HepG2 (cell line): ENCODE data around the gene ZNF222. TPM values are rescaled to one million over a fixed set of nuclear protein-coding genes. Genes with fewer than 3 reads are reported as not detected.
A peak's percentile ranks its signal among the peaks of the same experiment; 100 is the strongest.

ENCODE experiments used
- BHLHE40 ChIP-seq: IDR thresholded peaks from 2 replicates; pipeline ENCODE4 v1.6.1; 2011; ENCODE audit warnings: low read length, improper control_type of control experiment
- GATA4 ChIP-seq: sonication (generic); IDR thresholded peaks from 2 replicates; pipeline ENCODE4 v1.6.1; 2016; ENCODE audit warnings: antibody characterized with exemption, low read depth, borderline replicate concordance
- GPN1 ChIP-seq: sonication (generic); formaldehyde crosslinking; IDR thresholded peaks from 2 replicates; pipeline ENCODE4 v1.5.1; 2020; ENCODE audit warnings: missing genetic modification reagents, borderline replicate concordance
- NBN ChIP-seq: fragments of 450-650 bp; conservative IDR thresholded peaks from 2 replicates; pipeline ENCODE4 v1.6.1; 2017
- PRMT3 ChIP-seq: sonication (generic); formaldehyde crosslinking; IDR thresholded peaks from 2 replicates; pipeline ENCODE4 v1.8.1; 2022; ENCODE audit warnings: low read depth, mild to moderate bottlenecking, moderate library complexity, missing genetic modification reagents, borderline replicate concordance
- REST ChIP-seq, 2 experiments: IDR thresholded peaks; 2 replicates each; pipeline ENCODE4 v1.6.1; 2011 to 2012; ENCODE audit warnings: low read length in 2 of 2, borderline replicate concordance in 1 of 2, low read depth in 1 of 2, mild to moderate bottlenecking in 1 of 2, moderate library complexity in 1 of 2
- RFX1 ChIP-seq: fragments of 450-650 bp; IDR thresholded peaks from 2 replicates; pipeline ENCODE4 v1.6.1; 2017
- SP5 ChIP-seq: IDR thresholded peaks from 2 replicates; pipeline ENCODE4 v1.6.1; 2016; ENCODE audit warnings: low read depth, borderline replicate concordance
- THAP8 ChIP-seq: sonication (generic); formaldehyde crosslinking; IDR thresholded peaks from 2 replicates; pipeline ENCODE4 v1.5.1; 2020; ENCODE audit warnings: missing genetic modification reagents, mild to moderate bottlenecking, borderline replicate concordance
- ZBTB21 ChIP-seq: sonication (generic); formaldehyde crosslinking; IDR thresholded peaks from 2 replicates; pipeline ENCODE4 v1.4.0; 2020; ENCODE audit warnings: missing genetic modification reagents
- ZBTB34 ChIP-seq: sonication (generic); formaldehyde crosslinking; IDR thresholded peaks from 2 replicates; pipeline ENCODE4 v1.8.0; 2022; ENCODE audit warnings: mild to moderate bottlenecking, missing genetic modification reagents
- ZMAT3 ChIP-seq: sonication (generic); formaldehyde crosslinking; conservative IDR thresholded peaks from 2 replicates; pipeline ENCODE4 v1.7.0; 2021; ENCODE audit warnings: missing genetic modification reagents
- ZNF101 ChIP-seq: sonication (generic); formaldehyde crosslinking; IDR thresholded peaks from 2 replicates; pipeline ENCODE4 v1.4.0; 2020; ENCODE audit warnings: mild to moderate bottlenecking, low read depth, missing genetic modification reagents, borderline replicate concordance
- ZNF205 ChIP-seq: IDR thresholded peaks from 2 replicates; pipeline ENCODE4 v1.6.1; 2018; ENCODE audit warnings: missing biosample characterization, missing genetic modification reagents
- ZNF850 ChIP-seq: sonication (generic); formaldehyde crosslinking; conservative IDR thresholded peaks from 2 replicates; pipeline ENCODE4 v1.9.0; 2021; ENCODE audit warnings: mild to moderate bottlenecking, missing genetic modification reagents
- ZXDC ChIP-seq: sonication (generic); formaldehyde crosslinking; IDR thresholded peaks from 2 replicates; pipeline ENCODE4 v1.5.0; 2020; ENCODE audit warnings: mild to moderate bottlenecking, missing genetic modification reagents
- polyA plus RNA-seq, 8 experiments: library from polyadenylated mRNA; depleted of rRNA in 3 of 8; stranded (reverse) in 7 of 8; unstranded in 1 of 8; fragments of >200 nt; fragmentation: Illumina TruSeq in 4 of 8; extraction: Trizol in 4 of 8; gene quantifications; 2 replicates each; pipeline versions ENCODE4 v1.2.1 to v1.2.3, GENCODE V29; 2011 to 2016; ENCODE audit warnings: low read depth in 4 of 8, missing spikeins in 1 of 8, mixed read lengths in 1 of 8; ENCODE audit not compliant: insufficient read depth in 1 of 8
- total RNA-seq, 5 experiments: library from RNA; depleted of rRNA; stranded (reverse); fragments of >200 nt; fragmentation: Illumina TruSeq; extraction: Trizol; gene quantifications; 2 replicates each; pipeline ENCODE4 v1.2.3, GENCODE V29; 2016; ENCODE audit warnings: low read depth in 1 of 5
- TF ChIP-seq, protein P1 (sequence below): fragments of 450-650 bp; IDR thresholded peaks from 2 replicates; pipeline ENCODE4 v1.6.1; 2017; ENCODE audit warnings: mild to moderate bottlenecking

ZNF222 gene
- total and polyA plus RNA-seq, 2 of the 13 experiments (the other 11 are each of a cell fraction or from before 2014, with no cell fraction given) = 2.2 to 6.2 TPM

DNA sequence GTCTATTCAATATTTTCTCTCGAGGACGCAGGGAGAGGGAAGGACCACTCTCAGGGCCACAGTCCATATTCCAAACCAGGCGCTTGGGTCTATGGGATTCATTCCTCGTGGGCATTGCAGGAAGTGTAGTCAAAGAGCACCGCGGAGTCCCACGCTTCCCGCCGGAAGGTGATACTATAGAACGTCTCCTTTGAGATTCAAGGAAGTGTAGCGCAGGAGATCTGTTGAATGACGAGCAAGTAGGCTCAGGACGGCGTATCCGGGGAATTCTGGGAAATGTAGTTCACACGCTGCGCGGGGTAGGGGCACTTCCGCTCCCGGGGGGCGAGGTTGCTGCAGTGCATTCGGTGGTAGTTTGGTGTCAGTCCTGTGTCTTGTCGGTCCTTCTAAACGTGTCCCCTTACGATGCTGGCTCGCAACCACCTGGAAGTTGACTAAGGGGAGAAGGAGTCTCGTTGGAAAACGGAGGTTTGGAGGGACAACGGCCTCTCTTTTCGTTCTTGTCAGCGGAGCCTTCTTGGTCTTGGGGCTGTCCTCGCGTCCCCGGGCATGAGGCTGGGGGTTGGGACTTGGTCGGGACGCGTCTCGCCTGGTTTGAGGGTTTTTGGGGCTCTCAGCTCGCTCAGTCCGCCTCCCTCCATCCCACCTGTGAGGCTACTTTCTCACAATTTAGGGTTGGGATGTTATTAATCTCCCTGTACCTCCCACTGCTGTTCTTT, 46.8 kb downstream of the ZNF222 start, which contains the start of gene ZNF284 (continued):
- no peak for TF ChIP-seq RFX1
- no peak for TF ChIP-seq SP5 (CRISPR knock-in tag)
- no peak for TF ChIP-seq ZNF205 (CRISPR knock-in tag)
- no peak for TF ChIP-seq ZMAT3 (CRISPR knock-in tag)
- TF ChIP-seq GPN1 (CRISPR knock-in tag) = no peak
- TF ChIP-seq PRMT3 (CRISPR knock-in tag) = no peak
- no peak for TF ChIP-seq BHLHE40
- no peak for TF ChIP-seq THAP8 (CRISPR knock-in tag)
- TF ChIP-seq ZNF101 (CRISPR knock-in tag) = no peak
- TF ChIP-seq ZXDC (CRISPR knock-in tag) = no peak
- TF ChIP-seq ZNF850 (CRISPR knock-in tag) = no peak
- TF ChIP-seq NBN = no peak
- TF ChIP-seq, protein P1, sequence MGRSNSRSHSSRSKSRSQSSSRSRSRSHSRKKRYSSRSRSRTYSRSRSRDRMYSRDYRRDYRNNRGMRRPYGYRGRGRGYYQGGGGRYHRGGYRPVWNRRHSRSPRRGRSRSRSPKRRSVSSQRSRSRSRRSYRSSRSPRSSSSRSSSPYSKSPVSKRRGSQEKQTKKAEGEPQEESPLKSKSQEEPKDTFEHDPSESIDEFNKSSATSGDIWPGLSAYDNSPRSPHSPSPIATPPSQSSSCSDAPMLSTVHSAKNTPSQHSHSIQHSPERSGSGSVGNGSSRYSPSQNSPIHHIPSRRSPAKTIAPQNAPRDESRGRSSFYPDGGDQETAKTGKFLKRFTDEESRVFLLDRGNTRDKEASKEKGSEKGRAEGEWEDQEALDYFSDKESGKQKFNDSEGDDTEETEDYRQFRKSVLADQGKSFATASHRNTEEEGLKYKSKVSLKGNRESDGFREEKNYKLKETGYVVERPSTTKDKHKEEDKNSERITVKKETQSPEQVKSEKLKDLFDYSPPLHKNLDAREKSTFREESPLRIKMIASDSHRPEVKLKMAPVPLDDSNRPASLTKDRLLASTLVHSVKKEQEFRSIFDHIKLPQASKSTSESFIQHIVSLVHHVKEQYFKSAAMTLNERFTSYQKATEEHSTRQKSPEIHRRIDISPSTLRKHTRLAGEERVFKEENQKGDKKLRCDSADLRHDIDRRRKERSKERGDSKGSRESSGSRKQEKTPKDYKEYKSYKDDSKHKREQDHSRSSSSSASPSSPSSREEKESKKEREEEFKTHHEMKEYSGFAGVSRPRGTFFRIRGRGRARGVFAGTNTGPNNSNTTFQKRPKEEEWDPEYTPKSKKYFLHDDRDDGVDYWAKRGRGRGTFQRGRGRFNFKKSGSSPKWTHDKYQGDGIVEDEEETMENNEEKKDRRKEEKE = no peak
- peak; percentile 91 for TF ChIP-seq ZBTB21 (CRISPR knock-in tag)
- TF ChIP-seq ZBTB34 = no peak
- no peak for TF ChIP-seq REST (IDR thresholded peaks at IDR 0.05; ENCODE audit: borderline replicate concordance in 1 of 2, low read depth in 1 of 2, low read length in 2 of 2)
- TF ChIP-seq GATA4 = no peak
